WTC11 (cell line): ENCODE results near the gene CEP19. TPM values are rescaled to one million over a fixed set of nuclear protein-coding genes. Genes with fewer than 3 reads are reported as not detected.

ENCODE experiments used
- ATAC-seq: fragments of 200-7000 bp; cut with Tn5 transposase; 2 replicates; pipeline ENCODE4 v1.10.0; 2021; ENCODE audit warnings: mild to moderate bottlenecking, moderate library complexity
- CTCF ChIA-PET: fragments of 300-600 bp; sonication (Branson Sonifier 250); formaldehyde crosslinking; loops from one replicate; lab custom pipeline; 2021; ENCODE audit warnings: antibody characterized with exemption; lab: Charles Lee
- POLR2A ChIA-PET: fragments of 350-600 bp; sonication (Branson Sonifier 250); formaldehyde crosslinking; loops from one replicate; lab custom pipeline; 2021; ENCODE audit warnings: antibody characterized with exemption; lab: Charles Lee
- DNase-seq: peaks from one replicate; pipeline ENCODE4 v3.0.0; 2021; ENCODE audit warnings: low spot score
- H3K27ac Mint-ChIP-seq: 2 replicates; pipeline ENCODE4 v1.8.0; 2021; ENCODE audit warnings: mixed read lengths
- H3K27me3 Mint-ChIP-seq: 2 replicates; pipeline ENCODE4 v1.8.0; 2021; ENCODE audit warnings: low read depth, mild to moderate bottlenecking, moderate library complexity, mixed read lengths
- H3K36me3 Mint-ChIP-seq: 2 replicates; pipeline ENCODE4 v1.8.0; 2021; ENCODE audit warnings: mixed read lengths
- H3K4me1 Mint-ChIP-seq: 2 replicates; pipeline ENCODE4 v1.8.0; 2022; ENCODE audit warnings: mixed read lengths
- H3K4me3 Mint-ChIP-seq: 2 replicates; pipeline ENCODE4 v1.8.0; 2021; ENCODE audit warnings: mild to moderate bottlenecking, moderate library complexity, mixed read lengths
- H3K9me3 Mint-ChIP-seq: 2 replicates; pipeline ENCODE4 v1.8.0; 2021; ENCODE audit warnings: mixed read lengths
- CTCF ChIP-seq: fragments of 200-600 bp; IDR thresholded peaks from 2 replicates; pipeline ENCODE4 v1.8.0; 2022; ENCODE audit warnings: antibody characterized with exemption
- GRHL2 ChIP-seq: fragments of 250-450 bp; sonication (Bioruptor Pico); IDR thresholded peaks from 2 replicates; pipeline ENCODE4 v1.8.0; 2022; ENCODE audit warnings: mild to moderate bottlenecking, moderate library complexity; ENCODE audit not compliant: insufficient replicate concordance, severe bottlenecking
- NFE2L1 ChIP-seq: sonication (generic); formaldehyde crosslinking; IDR thresholded peaks from 2 replicates; pipeline ENCODE4 v1.8.1; 2023; ENCODE audit warnings: missing genetic modification reagents
- ZNF396 ChIP-seq: fragments of 250-450 bp; sonication (Bioruptor Pico); IDR thresholded peaks from 2 replicates; pipeline ENCODE4 v1.8.0; 2021; ENCODE audit warnings: mild to moderate bottlenecking, moderate library complexity, borderline replicate concordance
- total RNA-seq: library from RNA; stranded (reverse); gene quantifications from 3 replicates; pipeline ENCODE4 v1.2.3, GENCODE V29; 2021
- TF ChIP-seq, protein P1 (sequence below): sonication (generic); formaldehyde crosslinking; IDR thresholded peaks from 2 replicates; pipeline ENCODE4 v1.8.0; 2022; ENCODE audit warnings: mild to moderate bottlenecking, missing genetic modification reagents
- TF ChIP-seq, protein P2 (sequence below): sonication (generic); formaldehyde crosslinking; IDR thresholded peaks from 2 replicates; pipeline ENCODE4 v1.8.0; 2022; ENCODE audit warnings: mild to moderate bottlenecking, missing genetic modification reagents

CEP19 gene
- total RNA-seq, 1 experiment from 2014 or later: 1.5 TPM

GRCh38 chr3:196659901-196660351 is 52.1 kb downstream of the CEP19 start:
- no peaks in the 10 kb centered on the region for H3K9me3 Mint-ChIP-seq
- no peak overlapping the region for H3K4me3 Mint-ChIP-seq
- ATAC-seq (no peak), DNase-seq (no peak)
- POLR2A ChIA-PET: no interaction called here
- no peaks in the 10 kb centered on the region for H3K36me3 Mint-ChIP-seq
- no peak overlapping the region for H3K27ac Mint-ChIP-seq
- CTCF ChIA-PET: interaction anchor here (1.0 kb wide), 1 partner anchor 50 kb away, joined by 3 read pairs; no protein-coding TSS in a partner anchor
- peaks cover 5% of the 10 kb centered on the region; the same call in 1 of the 2 replicates for H3K4me1 Mint-ChIP-seq
- no peaks in the 10 kb centered on the region for H3K27me3 Mint-ChIP-seq
- TF ChIP-seq CTCF: no peak
- TF ChIP-seq GRHL2 (CRISPR knock-in tag): no peak
- TF ChIP-seq NFE2L1 (CRISPR knock-in tag): no peak
- TF ChIP-seq, protein P1, sequence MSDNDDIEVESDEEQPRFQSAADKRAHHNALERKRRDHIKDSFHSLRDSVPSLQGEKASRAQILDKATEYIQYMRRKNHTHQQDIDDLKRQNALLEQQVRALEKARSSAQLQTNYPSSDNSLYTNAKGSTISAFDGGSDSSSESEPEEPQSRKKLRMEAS (CRISPR knock-in tag): no peak
- TF ChIP-seq ZNF396: no peak
- TF ChIP-seq, protein P2, sequence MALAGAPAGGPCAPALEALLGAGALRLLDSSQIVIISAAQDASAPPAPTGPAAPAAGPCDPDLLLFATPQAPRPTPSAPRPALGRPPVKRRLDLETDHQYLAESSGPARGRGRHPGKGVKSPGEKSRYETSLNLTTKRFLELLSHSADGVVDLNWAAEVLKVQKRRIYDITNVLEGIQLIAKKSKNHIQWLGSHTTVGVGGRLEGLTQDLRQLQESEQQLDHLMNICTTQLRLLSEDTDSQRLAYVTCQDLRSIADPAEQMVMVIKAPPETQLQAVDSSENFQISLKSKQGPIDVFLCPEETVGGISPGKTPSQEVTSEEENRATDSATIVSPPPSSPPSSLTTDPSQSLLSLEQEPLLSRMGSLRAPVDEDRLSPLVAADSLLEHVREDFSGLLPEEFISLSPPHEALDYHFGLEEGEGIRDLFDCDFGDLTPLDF (CRISPR knock-in tag): no peak

Other genes with a start within 250 kb of the CEP19 start
- gene RNF168, start 208.5 kb downstream of the CEP19 start, total RNA-seq: 57.0 to 66.1 TPM (median 57.7 TPM) in 3 replicates
- gene SMCO1, start 196.9 kb downstream of the CEP19 start, total RNA-seq: not detected in 3 replicates
- 20.0 to 21.4 TPM (median 21.1 TPM) in 3 replicates for gene WDR53, start 143.7 kb downstream of the CEP19 start, total RNA-seq
- 15.0 to 16.1 TPM (median 15.4 TPM) in 3 replicates for gene FBXO45, start 143.6 kb downstream of the CEP19 start, total RNA-seq
- 3.1 to 5.1 TPM (median 4.9 TPM) in 3 replicates for gene NRROS, start 72.6 kb downstream of the CEP19 start, total RNA-seq
- gene PIGX, start 127 bp upstream of the CEP19 start, total RNA-seq: 12.8 to 16.6 TPM (median 16.5 TPM) in 3 replicates
- 47.3 to 50.7 TPM (median 50.0 TPM) in 3 replicates for gene PAK2, start 27.6 kb upstream of the CEP19 start, total RNA-seq
- 25.0 to 30.8 TPM (median 26.2 TPM) in 3 replicates for gene SENP5, start 155.7 kb upstream of the CEP19 start, total RNA-seq
- gene NCBP2, start 230.3 kb upstream of the CEP19 start, total RNA-seq: 96.5 to 100.0 TPM (median 96.9 TPM) in 3 replicates